RWPE2 (cell line): ENCODE data around the gene WNT11.

Experiments used
- ATAC-seq: fragments of 200-7000 bp; cut with Tn5 transposase; 3 replicates; pipeline ENCODE4 v1.9.1; 2021; ENCODE audit warnings: low read depth
- DNase-seq: peaks from one replicate; pipeline ENCODE4 v3.0.0-alpha.2; 2020; ENCODE audit warnings: low spot score
- H3K27ac ChIP-seq: fragments of 450-650 bp; 2 replicates; pipeline ENCODE4 v1.5.1; 2017; ENCODE audit warnings: mild to moderate bottlenecking; ENCODE audit not compliant: poor library complexity, severe bottlenecking
- H3K27me3 ChIP-seq: fragments of 250-450 bp; sonication (Bioruptor Pico); 2 replicates; pipeline ENCODE4 v1.5.1; 2021; ENCODE audit warnings: mild to moderate bottlenecking, moderate library complexity; ENCODE audit not compliant: insufficient read depth, poor library complexity, severe bottlenecking
- H3K36me3 ChIP-seq: fragments of 250-450 bp; sonication (Bioruptor Pico); 2 replicates; pipeline ENCODE4 v1.5.1; 2020; ENCODE audit warnings: low read depth, mild to moderate bottlenecking, moderate library complexity
- H3K4me1 ChIP-seq: fragments of 250-450 bp; sonication (Bioruptor Pico); 2 replicates; pipeline ENCODE4 v1.5.1; 2021; ENCODE audit warnings: mild to moderate bottlenecking, moderate library complexity; ENCODE audit not compliant: insufficient read depth, poor library complexity, severe bottlenecking
- H3K4me3 ChIP-seq: fragments of 250-450 bp; sonication (Bioruptor Pico); 2 replicates; pipeline ENCODE4 v1.5.1; 2021; ENCODE audit warnings: mild to moderate bottlenecking, moderate library complexity; ENCODE audit not compliant: severe bottlenecking
- H3K9me3 ChIP-seq: fragments of 250-450 bp; sonication (Bioruptor Pico); 2 replicates; pipeline ENCODE4 v1.5.1; 2021; ENCODE audit warnings: mild to moderate bottlenecking, moderate library complexity; ENCODE audit not compliant: severe bottlenecking
- CTCF ChIP-seq: fragments of 450-650 bp; IDR thresholded peaks from one replicate; pipeline ENCODE4 v1.5.1; 2017; ENCODE audit warnings: mild to moderate bottlenecking, moderate library complexity; ENCODE audit not compliant: poor library complexity, severe bottlenecking

The WNT11 gene

DNA sequence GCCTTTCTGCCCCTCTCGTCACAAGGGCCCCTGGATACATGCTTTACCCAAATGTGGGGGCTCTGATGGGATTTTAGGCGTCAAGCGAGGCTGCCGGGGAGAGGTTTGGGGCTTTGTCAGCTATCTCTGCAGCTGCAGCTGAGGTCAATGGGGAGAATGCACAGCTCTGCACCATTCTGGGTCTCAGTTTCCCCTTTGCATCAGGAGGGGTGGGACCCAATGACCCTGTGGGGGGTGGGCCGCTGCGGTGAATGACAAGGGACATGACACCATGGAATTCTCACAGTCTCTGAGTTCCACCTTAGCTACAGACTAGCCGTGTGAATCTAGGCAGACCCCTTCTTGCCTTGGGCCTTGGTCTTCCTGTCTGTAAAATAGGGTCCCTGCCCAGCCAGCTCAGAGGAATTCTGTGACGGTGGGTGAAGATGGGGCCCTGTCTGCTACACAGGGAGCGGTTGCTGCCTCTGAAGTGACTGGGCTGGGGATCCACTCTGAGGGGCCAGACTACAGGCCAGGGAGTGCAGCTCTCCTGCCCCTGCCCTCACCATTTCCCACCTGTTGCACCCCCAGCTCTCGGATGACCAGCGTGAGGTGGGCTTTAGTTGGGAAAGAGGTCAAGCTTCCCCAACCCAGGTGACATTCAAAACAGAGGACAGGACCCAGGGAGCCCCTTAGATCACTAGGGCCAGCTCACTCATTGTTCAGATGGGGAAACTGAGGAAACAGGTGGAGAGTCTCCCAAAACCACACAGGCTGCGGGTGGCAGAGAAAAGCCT lies 35.9 kb upstream of the WNT11 start:
- H3K36me3 ChIP-seq, result no peaks in the 10 kb centered on the region
- H3K27me3 ChIP-seq, result no peaks in the 10 kb centered on the region
- ATAC-seq, result no peak
- no peak overlapping the region for H3K4me3 ChIP-seq
- no peaks in the 10 kb centered on the region for H3K4me1 ChIP-seq
- no peaks in the 10 kb centered on the region for H3K9me3 ChIP-seq
- H3K27ac ChIP-seq, result no peak overlapping the region
- DNase-seq, result no peak
- no peak for TF ChIP-seq CTCF

GRCh38 chr11:76241243-76242000 lies 35.1 kb upstream of the WNT11 start:
- Histone ChIP-seq H3K4me3 (no peak overlapping the region), H3K4me1 (no peaks in the 10 kb centered on the region)
- no peak for TF ChIP-seq CTCF

GRCh38 chr11:76240666-76241065 lies 34.4 kb upstream of the WNT11 start:
- no peaks in the 10 kb centered on the region for H3K27me3 ChIP-seq
- DNase-seq (no peak), ATAC-seq (no peak)
- no peaks in the 10 kb centered on the region for H3K36me3 ChIP-seq
- H3K9me3 ChIP-seq, result no peaks in the 10 kb centered on the region
- TF ChIP-seq CTCF, result no peak
- no peaks in the 10 kb centered on the region for H3K4me1 ChIP-seq
- no peak overlapping the region for H3K4me3 ChIP-seq
- no peak overlapping the region for H3K27ac ChIP-seq

More at GRCh38 chr11:76241243-76242000, 35.1 kb upstream of the WNT11 start:
- DNase-seq (no peak), ATAC-seq (no peak)
- H3K27ac ChIP-seq, result no peak overlapping the region
- no peaks in the 10 kb centered on the region for H3K27me3 ChIP-seq
- no peaks in the 10 kb centered on the region for H3K9me3 ChIP-seq
- H3K36me3 ChIP-seq, result no peaks in the 10 kb centered on the region

GRCh38 chr11:76240161-76240540 lies 33.8 kb upstream of the WNT11 start:
- DNase-seq, result no peak
- TF ChIP-seq CTCF, result no peak
- no peaks in the 10 kb centered on the region for H3K36me3 ChIP-seq
- H3K27me3 ChIP-seq, result no peaks in the 10 kb centered on the region
- no peaks in the 10 kb centered on the region for H3K4me1 ChIP-seq
- H3K9me3 ChIP-seq, result no peaks in the 10 kb centered on the region
- no peak overlapping the region for H3K4me3 ChIP-seq
- H3K27ac ChIP-seq, result no peak overlapping the region
- ATAC-seq, result no peak
